ENCODE results near the gene ANXA7. TPM values are rescaled to one million over a fixed set of nuclear protein-coding genes. Genes with fewer than 3 reads are reported as not detected.
"Not testable (repeated sequence)": the region's sequence is repeated elsewhere in the genome, so short reads cannot be mapped to it uniquely, and the experiment has no call there.

Gene ANXA7
- total RNA-seq, 3 donors from 2014 or later, result 120 to 169 (median 123) TPM

GRCh38 chr10:73332379-73332778, 81.5 kb downstream of the ANXA7 start:
- no peak overlapping the region for H3K27ac ChIP-seq
- no peaks in the 10 kb centered on the region for H3K9me3 ChIP-seq
- no peaks in the 10 kb centered on the region for H3K27me3 ChIP-seq
- H3K4me3 ChIP-seq, result no peak overlapping the region
- no peak for DNase-seq (ENCODE audit: low spot score in 2 of 2)
- TF ChIP-seq POLR2AphosphoS5 (IDR thresholded peaks at IDR 0.05), result no peak
- no peak for TF ChIP-seq POLR2A (IDR thresholded peaks at IDR 0.05)
- no peak for TF ChIP-seq CTCF (IDR thresholded peaks at IDR 0.05)
- intact Hi-C loops (cut with DNase I; ENCODE audit: low total_unique reads), result no loop called here
- no peaks in the 10 kb centered on the region for H3K36me3 ChIP-seq
- no peaks in the 10 kb centered on the region for H3K4me1 ChIP-seq

- H3K9me3 ChIP-seq, H3K36me3 ChIP-seq: not testable (repeated sequence)
Measured at GRCh38 chr10:73328523-73328922, 85.3 kb downstream of the ANXA7 start.

GRCh38 chr10:73325290-73325689, 88.6 kb downstream of the ANXA7 start:
- H3K27me3 ChIP-seq; H3K4me3 ChIP-seq; H3K9me3 ChIP-seq; H3K27ac ChIP-seq; H3K4me1 ChIP-seq; intact Hi-C loops (cut with DNase I; ENCODE audit: low total_unique reads); DNase-seq (ENCODE audit: low spot score in 2 of 2); H3K36me3 ChIP-seq: not testable (repeated sequence)

More at GRCh38 chr10:73328523-73328922, 85.3 kb downstream of the ANXA7 start:
- intact Hi-C loops (cut with DNase I; ENCODE audit: low total_unique reads); DNase-seq (ENCODE audit: low spot score in 2 of 2); H3K27ac ChIP-seq; H3K4me1 ChIP-seq; H3K4me3 ChIP-seq; H3K27me3 ChIP-seq: not testable (repeated sequence)

Other genes starting within 250 kb of the ANXA7 start
- gene ECD, start 246.1 kb downstream of the ANXA7 start, total RNA-seq, result 10 to 100 TPM; 34.9 to 49.2 (median 39.3) TPM
- 10 to 100 TPM; 19.4 to 24.6 (median 19.7) TPM for gene FAM149B1, start 245.9 kb downstream of the ANXA7 start, total RNA-seq
- gene DNAJC9, start 166.8 kb downstream of the ANXA7 start, total RNA-seq, result 10 to 100 TPM; 17.3 to 24.3 (median 19.0) TPM
- gene MRPS16, start 161.4 kb downstream of the ANXA7 start, total RNA-seq, result 10 to 100 TPM; 33.3 to 40.6 (median 40.4) TPM
- 10 to 100 TPM in 1 of 3 donors, 1 to 10 TPM in 2; 7.8 to 10.4 (median 9.2) TPM for gene CFAP70, start 55.2 kb downstream of the ANXA7 start, total RNA-seq
- 1 to 10 TPM; 2.6 to 4.2 (median 2.9) TPM for gene MSS51, start 19.5 kb upstream of the ANXA7 start, total RNA-seq
- 10 to 100 TPM; 42.0 to 79.0 (median 49.5) TPM for gene PPP3CB, start 82.0 kb upstream of the ANXA7 start, total RNA-seq
- 100 to 1,000 TPM in 1 of 3 donors, 10 to 100 TPM in 2; 18.2 to 106 (median 57.0) TPM for gene USP54, start 177.3 kb upstream of the ANXA7 start, total RNA-seq
- gene MYOZ1, start 227.4 kb upstream of the ANXA7 start, total RNA-seq, result 1 to 10 TPM in 1 of 3 donors, under 1 TPM in 2; 0.80 to 1.2 (median 0.98) TPM
- gene SYNPO2L, start 242.0 kb upstream of the ANXA7 start, total RNA-seq, result under 1 TPM in 1 of 3 donors, not detected in 2; 0.15 TPM

Measured in breast epithelium (tissue), 4 donors.